Thyroid gland (tissue), 4 donors: ENCODE measurements around the gene KIF25. TPM values are rescaled to one million over a fixed set of nuclear protein-coding genes. Genes with fewer than 3 reads are reported as not detected.

ENCODE experiments used
- DNase-seq, 2 donors: peaks; one replicate each; pipeline ENCODE4 v3.0.0-alpha.2; 2019
- H3K27ac ChIP-seq, 3 donors: fragments of 200-600 bp; sonication (generic); 1 replicate in 2 of 3; 2 replicates in 1 of 3; pipeline ENCODE4 v1.5.1; 2016 to 2019; ENCODE audit warnings: mild to moderate bottlenecking in 1 of 3, moderate library complexity in 1 of 3
- H3K27me3 ChIP-seq: fragments of 200-600 bp; sonication (generic); one replicate; pipeline ENCODE4 v1.5.1; 2019
- H3K36me3 ChIP-seq, 2 donors: fragments of 200-600 bp; sonication (generic); one replicate each; pipeline ENCODE4 v1.5.1; 2016 to 2019
- H3K4me1 ChIP-seq, 2 donors: fragments of 200-600 bp; sonication (generic); one replicate each; pipeline ENCODE4 v1.5.1; 2017 to 2019
- H3K4me3 ChIP-seq, 3 donors: fragments of 200-600 bp; sonication (generic); replicated peaks in 1 of 3; 1 replicate in 2 of 3; 2 replicates in 1 of 3; pipeline ENCODE4 v1.5.1; 2016; ENCODE audit warnings: mild to moderate bottlenecking in 1 of 3
- H3K9me3 ChIP-seq: fragments of 200-600 bp; sonication (generic); one replicate; pipeline ENCODE4 v1.5.1; 2017
- POLR2A ChIP-seq, 2 donors: fragments of 450-650 bp; IDR thresholded peaks; one replicate each; pipeline ENCODE4 v1.6.1; 2017; ENCODE audit warnings: antibody characterized with exemption in 2 of 2, mild to moderate bottlenecking in 2 of 2, moderate library complexity in 1 of 2
- WGBS, 2 donors: methylation state at CpG; one replicate each; pipeline ENCODE4 v1.1.5; 2017; 5-methylcytosine and 5-hydroxymethylcytosine counted together
- intact Hi-C: fragments of 100-400 bp; cut with DNase I; formaldehyde crosslinking; loops from one replicate; pipeline ENCODE4 v1.15.1; 2023
- total RNA-seq, 4 donors: library from RNA; depleted of rRNA; stranded (reverse); fragments of >200 nt; gene quantifications; one replicate each; pipeline ENCODE4 v1.2.3, GENCODE V29; 2016
- TF ChIP-seq, protein P1 (sequence below), 6 experiments: fragments of 200-600 bp in 3 of 6; fragments of 450-650 bp in 3 of 6; sonication (generic) in 3 of 6; IDR thresholded peaks; one replicate each; pipeline ENCODE4 v1.5.1; 2016 to 2019; ENCODE audit warnings: antibody characterized with exemption in 6 of 6, mild to moderate bottlenecking in 2 of 6, inconsistent platforms in 1 of 6, moderate library complexity in 1 of 6

Gene KIF25
- total RNA-seq, 4 donors from 2014 or later, result not detected

DNA sequence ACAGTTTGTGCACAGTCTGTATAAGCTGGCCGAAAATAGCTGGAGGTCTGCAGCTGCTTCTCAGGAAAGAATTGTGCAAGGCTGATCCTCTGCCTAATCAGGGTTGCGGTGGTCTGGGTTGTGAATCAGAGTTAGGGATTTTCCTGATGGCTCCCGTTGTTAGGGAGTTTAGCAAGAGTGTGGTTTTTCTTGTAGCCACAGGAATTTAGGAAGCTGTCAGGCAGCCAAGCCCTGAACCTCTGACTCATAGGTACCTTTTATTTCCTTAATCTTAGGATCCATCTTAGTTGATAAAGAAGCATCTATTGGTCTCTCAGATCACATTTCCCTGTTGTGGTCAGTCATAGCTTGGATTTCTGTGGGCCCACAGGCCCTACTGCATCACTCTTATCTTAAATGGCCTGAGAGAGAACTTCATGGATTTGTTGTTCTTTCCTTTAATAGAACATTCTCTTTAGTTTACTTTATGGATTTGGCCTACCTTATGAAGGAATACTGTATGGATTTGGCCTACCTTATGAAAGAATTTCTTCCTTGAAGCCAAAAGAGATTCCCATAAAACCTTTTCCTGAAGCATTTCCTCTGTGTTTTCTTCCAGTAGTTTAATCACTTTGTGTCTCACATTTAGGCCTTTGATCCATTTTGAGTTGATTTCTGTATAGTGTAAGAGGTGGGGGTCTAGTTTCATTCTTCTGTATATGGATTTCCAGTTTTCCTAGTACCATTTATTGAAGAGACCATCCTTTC, 10.3 kb downstream of the KIF25 start:
- Histone ChIP-seq H3K9me3 (no peaks in the 10 kb centered on the region), H3K4me3 (no peak overlapping the region), H3K36me3 (no peaks in the 10 kb centered on the region), H3K27me3 (no peaks in the 10 kb centered on the region), H3K27ac (no peak overlapping the region), H3K4me1 (no peaks in the 10 kb centered on the region)
- TF ChIP-seq, protein P1, sequence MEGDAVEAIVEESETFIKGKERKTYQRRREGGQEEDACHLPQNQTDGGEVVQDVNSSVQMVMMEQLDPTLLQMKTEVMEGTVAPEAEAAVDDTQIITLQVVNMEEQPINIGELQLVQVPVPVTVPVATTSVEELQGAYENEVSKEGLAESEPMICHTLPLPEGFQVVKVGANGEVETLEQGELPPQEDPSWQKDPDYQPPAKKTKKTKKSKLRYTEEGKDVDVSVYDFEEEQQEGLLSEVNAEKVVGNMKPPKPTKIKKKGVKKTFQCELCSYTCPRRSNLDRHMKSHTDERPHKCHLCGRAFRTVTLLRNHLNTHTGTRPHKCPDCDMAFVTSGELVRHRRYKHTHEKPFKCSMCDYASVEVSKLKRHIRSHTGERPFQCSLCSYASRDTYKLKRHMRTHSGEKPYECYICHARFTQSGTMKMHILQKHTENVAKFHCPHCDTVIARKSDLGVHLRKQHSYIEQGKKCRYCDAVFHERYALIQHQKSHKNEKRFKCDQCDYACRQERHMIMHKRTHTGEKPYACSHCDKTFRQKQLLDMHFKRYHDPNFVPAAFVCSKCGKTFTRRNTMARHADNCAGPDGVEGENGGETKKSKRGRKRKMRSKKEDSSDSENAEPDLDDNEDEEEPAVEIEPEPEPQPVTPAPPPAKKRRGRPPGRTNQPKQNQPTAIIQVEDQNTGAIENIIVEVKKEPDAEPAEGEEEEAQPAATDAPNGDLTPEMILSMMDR (IDR thresholded peaks at IDR 0.05), result no peak
- no peak for TF ChIP-seq POLR2A (IDR thresholded peaks at IDR 0.05)
- intact Hi-C loops, result no loop called here
- 56 to 64% methylated on average over 3 of the region's 3 CpGs for WGBS, 2 donors
- no peak for DNase-seq

DNA sequence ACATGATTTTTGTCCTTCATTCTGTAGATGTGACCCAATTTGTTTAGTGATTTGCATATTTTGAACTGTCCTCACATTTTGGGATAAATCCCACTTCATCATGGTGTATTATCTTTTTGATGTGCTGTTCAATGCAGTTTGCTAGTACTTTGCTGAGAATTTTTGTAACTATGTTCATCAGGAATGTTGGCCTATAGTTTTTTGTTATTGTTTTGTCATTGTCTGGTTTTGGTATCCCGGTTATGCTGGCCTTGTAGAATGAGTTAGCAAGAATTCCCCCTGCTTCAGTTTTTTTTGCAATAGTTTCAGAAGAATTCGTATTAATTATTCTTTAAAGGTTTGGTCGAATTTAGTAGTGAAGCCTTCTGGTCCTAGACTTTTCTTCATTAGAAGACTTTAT, 11.9 kb downstream of the KIF25 start:
- Histone ChIP-seq H3K27me3 (no peaks in the 10 kb centered on the region), H3K36me3 (no peaks in the 10 kb centered on the region), H3K9me3 (no peaks in the 10 kb centered on the region), H3K4me1 (no peaks in the 10 kb centered on the region), H3K4me3 (no peak overlapping the region), H3K27ac (no peak overlapping the region)
- intact Hi-C loops, result no loop called here
- no peak for DNase-seq
- TF ChIP-seq, protein P1 (IDR thresholded peaks at IDR 0.05), result no peak
- no peak for TF ChIP-seq POLR2A (IDR thresholded peaks at IDR 0.05)
- 87 to 92% methylated on average over 3 of the region's 3 CpGs for WGBS, 2 donors

DNA sequence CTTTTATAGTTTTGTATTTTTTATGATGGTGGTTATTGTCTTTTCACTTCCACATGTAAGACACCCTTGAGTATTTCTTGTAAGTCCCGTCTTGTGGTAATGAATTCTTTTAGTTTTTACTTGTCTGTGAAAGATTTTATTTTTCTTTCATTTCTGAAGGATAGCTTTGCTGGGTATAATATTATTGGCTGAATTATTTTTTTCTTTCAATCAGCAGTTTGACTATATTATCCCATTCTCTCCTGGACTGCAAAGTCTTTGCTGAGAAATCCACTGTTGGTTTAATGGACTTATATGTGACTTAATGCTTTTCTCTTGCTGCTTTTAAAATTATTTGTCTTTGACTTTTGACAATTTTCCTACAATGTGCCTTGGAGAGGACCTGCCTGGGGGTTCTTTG, 13.8 kb downstream of the KIF25 start:
- WGBS, 2 donors, result 91 to 98% methylated on average over 1 of the region's 1 CpG

DNA sequence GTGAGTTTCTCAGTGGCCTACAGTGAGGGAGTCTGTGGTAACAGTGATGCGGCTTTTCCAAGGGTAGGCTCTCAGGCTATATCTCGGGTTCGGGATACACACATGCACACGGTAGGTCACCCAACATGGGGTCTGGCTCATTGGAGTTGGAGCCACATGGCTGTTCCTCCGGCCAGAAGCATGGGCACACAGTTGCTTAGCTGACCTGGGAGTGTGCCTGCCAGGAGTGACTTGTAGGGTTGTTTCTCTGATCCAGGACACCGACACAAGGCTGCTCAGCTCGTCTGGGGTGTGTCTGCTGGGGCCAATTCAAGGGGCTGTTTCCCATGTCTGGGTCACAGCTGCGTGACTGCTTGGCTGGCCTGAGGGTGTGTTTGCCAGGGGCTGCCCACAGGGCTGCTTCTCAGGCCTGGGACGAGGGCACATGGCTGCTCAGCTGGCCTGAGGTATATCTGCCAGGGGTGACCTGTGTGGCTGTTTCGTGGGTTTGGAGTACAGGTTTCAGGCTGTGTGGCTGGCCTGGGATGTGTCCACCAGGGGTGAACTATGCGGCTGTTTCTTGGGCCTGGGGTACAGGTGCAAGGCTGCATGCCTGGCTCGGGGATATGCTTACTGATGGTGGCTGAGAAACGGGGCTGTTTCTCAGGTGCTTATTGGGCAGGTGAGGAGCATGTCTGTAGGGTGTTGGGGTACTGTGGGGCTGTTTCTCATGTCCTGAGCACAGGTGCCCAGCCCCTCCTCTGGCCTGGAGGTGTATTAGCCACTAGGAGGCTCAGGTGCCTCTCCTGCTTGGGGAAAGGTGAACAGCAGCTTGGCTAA, 15.2 kb downstream of the KIF25 start:
- intact Hi-C loops, result no loop called here
- no peaks in the 10 kb centered on the region for H3K27me3 ChIP-seq
- H3K36me3 ChIP-seq, result no peaks in the 10 kb centered on the region
- H3K4me3 ChIP-seq, result no peak overlapping the region
- no peaks in the 10 kb centered on the region for H3K9me3 ChIP-seq
- H3K27ac ChIP-seq, result no peak overlapping the region
- no peak for DNase-seq
- WGBS, 2 donors, result 79 to 84% methylated on average over 9 to 12 of the region's 13 CpGs
- H3K4me1 ChIP-seq, result no peaks in the 10 kb centered on the region
- TF ChIP-seq POLR2A (IDR thresholded peaks at IDR 0.05), result no peak
- TF ChIP-seq, protein P1 (IDR thresholded peaks at IDR 0.05), result no peak

More for the DNA sequence above, 13.8 kb downstream of the KIF25 start:
- H3K36me3 ChIP-seq, result no peaks in the 10 kb centered on the region
- no peak overlapping the region for H3K27ac ChIP-seq
- intact Hi-C loops, result no loop called here
- DNase-seq, result no peak
- H3K4me3 ChIP-seq, result no peak overlapping the region
- TF ChIP-seq, protein P1 (IDR thresholded peaks at IDR 0.05), result no peak
- no peak for TF ChIP-seq POLR2A (IDR thresholded peaks at IDR 0.05)
- H3K9me3 ChIP-seq, result no peaks in the 10 kb centered on the region
- no peaks in the 10 kb centered on the region for H3K4me1 ChIP-seq
- H3K27me3 ChIP-seq, result no peaks in the 10 kb centered on the region
